Measurements from ENCODE around the gene SPCS2.

- TF ChIP-seq POLR2A (IDR thresholded peaks at IDR 0.05) = no peak
- no peak for TF ChIP-seq CTCF (IDR thresholded peaks at IDR 0.05)
- TF ChIP-seq POLR2AphosphoS5 (IDR thresholded peaks at IDR 0.05) = peak in 1 of 4 donors; percentile 53
- TF ChIP-seq EP300 (IDR thresholded peaks at IDR 0.05) = no peak
Observed at GRCh38 chr11:74925281-74925680, 23.8 kb upstream of the SPCS2 start.
